Effector memory CD8-positive, alpha-beta T cell (primary cell): Measurements from ENCODE around the gene RPL7A.
"Not testable (repeated sequence)": the region's sequence is repeated elsewhere in the genome, so short reads cannot be mapped to it uniquely, and the experiment has no call there.

Source experiments
- ATAC-seq: fragments of 150-1000 bp; cut with Tn5 transposase; replicated peaks from 2 replicates; pipeline ENCODE4 v1.10.0; 2021; ENCODE audit warnings: mild to moderate bottlenecking, moderate library complexity
- DNase-seq, 3 experiments: peaks; one replicate each; pipeline ENCODE4 v3.0.0; 2021
- H3K27ac Mint-ChIP-seq, 2 donors: one replicate each; pipeline ENCODE4 v1.8.0; 2022; ENCODE audit warnings: mild to moderate bottlenecking in 2 of 2, mixed read lengths in 2 of 2, moderate library complexity in 2 of 2
- H3K27me3 Mint-ChIP-seq, 2 donors: one replicate each; pipeline ENCODE4 v1.8.0; 2022; ENCODE audit warnings: mixed read lengths in 2 of 2
- H3K36me3 Mint-ChIP-seq: one replicate; pipeline ENCODE4 v1.8.0; 2022; ENCODE audit warnings: mild to moderate bottlenecking, moderate library complexity, mixed read lengths; ENCODE audit not compliant: insufficient read depth
- H3K4me1 Mint-ChIP-seq, 2 donors: one replicate each; pipeline ENCODE4 v1.8.0; 2022; ENCODE audit warnings: low read depth in 2 of 2, mixed read lengths in 2 of 2
- H3K4me3 Mint-ChIP-seq, 2 donors: one replicate each; pipeline ENCODE4 v1.8.0; 2022; ENCODE audit warnings: mild to moderate bottlenecking in 2 of 2, mixed read lengths in 2 of 2, moderate library complexity in 2 of 2
- H3K9me3 Mint-ChIP-seq, 2 donors: one replicate each; pipeline ENCODE4 v1.8.0; 2022; ENCODE audit warnings: mixed read lengths in 2 of 2

RPL7A gene

DNA sequence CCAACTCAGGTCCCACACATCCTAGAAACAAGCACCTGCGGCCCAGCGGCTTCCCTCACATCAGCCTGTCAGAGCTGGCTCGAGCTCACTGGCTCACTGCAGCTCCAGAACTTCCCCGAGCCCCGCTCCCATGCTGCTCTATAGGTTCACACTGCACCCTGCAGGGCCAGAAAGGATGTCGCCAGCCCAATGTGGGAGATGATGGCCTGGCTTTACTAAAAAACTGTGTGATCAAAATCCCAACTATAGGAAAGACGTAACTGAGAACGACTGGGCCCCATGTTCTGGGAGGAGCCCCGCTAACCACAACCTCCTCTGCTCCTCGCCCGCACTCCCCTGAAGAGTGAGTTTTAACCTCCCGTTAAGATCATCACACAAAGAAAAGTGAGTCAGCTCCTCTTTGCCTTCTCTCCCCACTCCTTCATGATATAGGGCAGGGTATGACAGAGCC lies 23.3 kb downstream of the RPL7A start:
- DNase-seq = peak; percentile 54 to 59 (median 55)
- peak overlapping the region; percentile 94 to 97 for H3K27ac Mint-ChIP-seq
- ATAC-seq = peak; percentile 49
- peaks cover 85% of the 10 kb centered on the region for H3K36me3 Mint-ChIP-seq
- no peaks in the 10 kb centered on the region for H3K9me3 Mint-ChIP-seq
- H3K27me3 Mint-ChIP-seq = no peaks in the 10 kb centered on the region
- H3K4me1 Mint-ChIP-seq = peaks cover 61% of the 10 kb centered on the region in 2 donors
- H3K4me3 Mint-ChIP-seq = peak overlapping the region; percentile 93 to 94

GRCh38 chr9:133372144-133372543 lies 24.1 kb downstream of the RPL7A start:
- DNase-seq = no peak
- ATAC-seq = no peak
- Mint-ChIP-seq H3K36me3 (peaks cover 79% of the 10 kb centered on the region), H3K9me3 (no peaks in the 10 kb centered on the region), H3K27ac (peak overlapping the region; percentile 94 to 97), H3K4me3 (peak overlapping the region; percentile 93 to 94), H3K27me3 (no peaks in the 10 kb centered on the region), H3K4me1 (peaks cover 59 to 61% of the 10 kb centered on the region in 2 donors)

DNA sequence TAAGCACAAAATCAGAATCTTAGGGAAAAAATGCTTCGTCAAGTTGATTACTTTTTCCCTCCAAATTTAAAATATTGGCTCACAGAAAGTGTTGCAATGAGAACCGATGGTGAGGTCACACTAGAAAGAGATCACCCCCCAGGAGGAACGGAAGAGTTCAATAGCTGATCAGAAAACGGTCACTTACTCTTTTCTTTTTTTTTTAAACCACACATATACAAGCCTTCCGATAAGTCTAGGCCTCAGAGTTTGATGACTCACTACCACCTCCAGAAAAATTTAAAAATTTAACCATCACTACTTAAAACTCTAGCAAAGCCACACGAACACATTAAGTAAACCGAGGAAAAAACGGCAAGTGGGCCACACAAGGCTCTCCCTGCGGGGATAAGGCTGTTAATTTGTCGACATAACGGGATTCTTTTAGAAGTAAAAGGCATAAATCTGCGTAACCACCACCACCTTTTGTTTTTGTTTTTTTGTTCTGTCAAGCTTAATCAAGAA lies 26.6 kb downstream of the RPL7A start:
- Mint-ChIP-seq H3K36me3 (peaks cover 57% of the 10 kb centered on the region), H3K9me3 (no peaks in the 10 kb centered on the region)

DNA sequence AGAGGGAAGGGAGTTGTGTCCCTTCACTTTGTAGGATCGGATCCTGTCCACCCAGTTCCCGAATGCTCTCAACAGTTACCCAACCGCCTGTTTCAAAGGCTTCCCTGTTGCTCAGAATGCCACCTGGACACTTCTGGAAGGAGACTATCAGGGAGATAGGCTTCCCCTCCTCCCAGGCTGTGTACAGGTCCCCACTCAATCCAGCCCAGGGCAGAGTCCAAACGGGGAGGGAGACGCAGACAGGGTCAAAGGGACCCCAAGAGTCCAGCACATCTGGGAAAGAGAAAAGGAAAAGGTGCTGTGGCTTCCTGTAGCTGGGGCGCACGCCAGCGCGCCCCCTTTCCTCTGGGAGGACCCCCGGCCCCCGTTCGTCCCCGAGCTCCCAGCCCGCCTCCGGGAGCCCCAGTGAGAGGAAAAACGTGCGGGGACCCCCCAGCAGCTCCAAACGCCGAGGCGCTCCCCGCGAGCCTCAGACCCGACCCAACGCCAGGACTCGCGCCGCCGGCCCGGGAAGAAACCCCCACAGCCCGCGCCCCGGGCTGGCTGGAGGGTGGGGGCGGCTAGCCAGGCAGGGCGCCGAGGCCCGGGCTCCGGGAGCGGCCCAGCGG lies 27.2 kb downstream of the RPL7A start:
- H3K36me3 Mint-ChIP-seq = peaks cover 52% of the 10 kb centered on the region
- no peak for ATAC-seq

More for the DNA sequence above, 26.6 kb downstream of the RPL7A start:
- Mint-ChIP-seq H3K4me3 (peak overlapping the region; percentile 93 to 94), H3K27ac (peak overlapping the region; percentile 97 to 98), H3K27me3 (no peaks in the 10 kb centered on the region), H3K4me1 (peaks cover 33 to 47% of the 10 kb centered on the region in 2 donors)
- DNase-seq (no peak), ATAC-seq (peak; percentile 29)

DNA sequence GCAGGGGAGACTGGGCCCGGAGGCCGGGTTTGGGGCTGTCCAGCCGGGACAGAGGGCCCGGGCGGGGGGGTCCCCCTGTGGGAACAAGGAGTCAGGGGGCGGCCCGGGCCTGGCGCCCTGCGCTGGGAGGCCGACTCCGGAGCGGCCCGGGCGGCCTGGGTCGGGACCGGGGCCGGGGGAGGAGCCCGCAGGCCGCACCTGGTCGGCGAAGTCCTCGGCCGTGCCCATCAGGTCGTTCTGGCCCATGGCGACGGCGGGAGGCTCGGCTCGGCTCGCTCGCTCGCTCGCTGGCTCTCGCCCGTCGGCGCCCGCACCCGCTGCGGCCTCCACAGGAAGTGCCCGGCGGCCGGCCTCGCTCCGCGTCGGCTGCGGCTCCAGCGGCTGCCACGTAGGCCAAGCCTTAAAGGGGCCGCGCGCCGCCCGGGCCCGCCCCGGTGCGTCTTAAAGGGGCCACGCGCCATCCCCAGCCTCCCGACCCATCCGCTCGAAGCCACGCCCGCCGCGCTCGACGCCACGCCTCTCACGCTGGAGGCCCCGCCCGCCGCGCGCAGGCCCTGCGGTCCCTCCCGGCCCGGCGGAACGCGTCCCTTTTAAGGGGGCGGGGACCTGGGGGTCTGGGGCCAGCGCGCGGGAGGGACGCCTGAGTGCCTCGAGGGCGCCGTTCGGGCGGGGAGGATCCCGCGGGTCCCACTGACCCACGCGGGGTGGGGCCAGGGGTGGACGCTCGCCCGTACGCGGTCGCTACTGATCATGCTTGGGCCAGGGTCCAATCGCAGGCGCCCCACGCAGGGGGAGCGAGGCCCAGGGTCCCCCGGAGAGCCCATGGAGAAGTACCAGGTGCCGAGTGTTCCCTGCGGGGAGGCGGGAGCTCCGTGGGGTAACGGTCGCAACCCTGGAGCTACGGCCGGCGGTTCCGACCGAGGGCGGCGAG lies 28.0 kb downstream of the RPL7A start, which contains the start of the genes STKLD1 and SURF4:
Gene STKLD1, plus strand, starts transcription at position 643 of the 931 bp plus-strand sequence. Its CDS starts 108 bp downstream, at position 751.
Gene SURF4, minus strand, starts transcription at position 337 of the 931 bp plus-strand sequence. Its CDS starts 91 bp downstream, at position 246.
- H3K27me3 Mint-ChIP-seq = no peaks in the 10 kb centered on the region
- DNase-seq = peak; percentile 94 to 96 (median 96)
- H3K4me1 Mint-ChIP-seq = peaks cover 20 to 33% of the 10 kb centered on the region in 2 donors
- ATAC-seq = peak; percentile 78
- H3K4me3 Mint-ChIP-seq = peak within 1 kb of the TSS; percentile 93 to 94
- peaks cover 44% of the 10 kb centered on the region for H3K36me3 Mint-ChIP-seq
- H3K9me3 Mint-ChIP-seq = no peaks in the 10 kb centered on the region
- peak within 1 kb of the TSS; percentile 97 to 98 for H3K27ac Mint-ChIP-seq

More for the DNA sequence above, 27.2 kb downstream of the RPL7A start:
- peaks cover 28 to 41% of the 10 kb centered on the region in 2 donors for H3K4me1 Mint-ChIP-seq
- peak overlapping the region; percentile 97 to 98 for H3K27ac Mint-ChIP-seq
- H3K27me3 Mint-ChIP-seq = no peaks in the 10 kb centered on the region
- peak overlapping the region; percentile 93 to 94 for H3K4me3 Mint-ChIP-seq
- no peaks in the 10 kb centered on the region for H3K9me3 Mint-ChIP-seq
- no peak for DNase-seq

GRCh38 chr9:133377280-133377679 lies 29.3 kb downstream of the RPL7A start:
- H3K36me3 Mint-ChIP-seq = peaks cover 34% of the 10 kb centered on the region
- ATAC-seq = not testable (repeated sequence)

GRCh38 chr9:133377721-133378216 lies 29.8 kb downstream of the RPL7A start:
- H3K4me3 Mint-ChIP-seq = peak overlapping the region in 1 of 2 donors; percentile 70
- peaks cover 29% of the 10 kb centered on the region for H3K36me3 Mint-ChIP-seq
- DNase-seq (no peak), ATAC-seq (no peak)
- H3K27ac Mint-ChIP-seq = no peak overlapping the region
- no peaks in the 10 kb centered on the region for H3K9me3 Mint-ChIP-seq
- H3K27me3 Mint-ChIP-seq = no peaks in the 10 kb centered on the region
- peaks cover 2 to 16% of the 10 kb centered on the region in 2 donors for H3K4me1 Mint-ChIP-seq

More at GRCh38 chr9:133377280-133377679, 29.3 kb downstream of the RPL7A start:
- H3K27me3 Mint-ChIP-seq, H3K27ac Mint-ChIP-seq, H3K9me3 Mint-ChIP-seq, DNase-seq: not testable (repeated sequence)
- H3K4me1 Mint-ChIP-seq = peaks cover 7 to 20% of the 10 kb centered on the region in 2 donors
- H3K4me3 Mint-ChIP-seq = peak overlapping the region; percentile 64 to 70

- Mint-ChIP-seq H3K36me3 (peaks cover 22% of the 10 kb centered on the region), H3K27ac (no peak overlapping the region), H3K9me3 (no peaks in the 10 kb centered on the region), H3K4me3 (no peak overlapping the region), H3K4me1 (peaks cover 2 to 14% of the 10 kb centered on the region in 2 donors), H3K27me3 (no peaks in the 10 kb centered on the region)
- DNase-seq = no peak
- no peak for ATAC-seq
Observed at GRCh38 chr9:133378408-133378962, 30.5 kb downstream of the RPL7A start.

DNA sequence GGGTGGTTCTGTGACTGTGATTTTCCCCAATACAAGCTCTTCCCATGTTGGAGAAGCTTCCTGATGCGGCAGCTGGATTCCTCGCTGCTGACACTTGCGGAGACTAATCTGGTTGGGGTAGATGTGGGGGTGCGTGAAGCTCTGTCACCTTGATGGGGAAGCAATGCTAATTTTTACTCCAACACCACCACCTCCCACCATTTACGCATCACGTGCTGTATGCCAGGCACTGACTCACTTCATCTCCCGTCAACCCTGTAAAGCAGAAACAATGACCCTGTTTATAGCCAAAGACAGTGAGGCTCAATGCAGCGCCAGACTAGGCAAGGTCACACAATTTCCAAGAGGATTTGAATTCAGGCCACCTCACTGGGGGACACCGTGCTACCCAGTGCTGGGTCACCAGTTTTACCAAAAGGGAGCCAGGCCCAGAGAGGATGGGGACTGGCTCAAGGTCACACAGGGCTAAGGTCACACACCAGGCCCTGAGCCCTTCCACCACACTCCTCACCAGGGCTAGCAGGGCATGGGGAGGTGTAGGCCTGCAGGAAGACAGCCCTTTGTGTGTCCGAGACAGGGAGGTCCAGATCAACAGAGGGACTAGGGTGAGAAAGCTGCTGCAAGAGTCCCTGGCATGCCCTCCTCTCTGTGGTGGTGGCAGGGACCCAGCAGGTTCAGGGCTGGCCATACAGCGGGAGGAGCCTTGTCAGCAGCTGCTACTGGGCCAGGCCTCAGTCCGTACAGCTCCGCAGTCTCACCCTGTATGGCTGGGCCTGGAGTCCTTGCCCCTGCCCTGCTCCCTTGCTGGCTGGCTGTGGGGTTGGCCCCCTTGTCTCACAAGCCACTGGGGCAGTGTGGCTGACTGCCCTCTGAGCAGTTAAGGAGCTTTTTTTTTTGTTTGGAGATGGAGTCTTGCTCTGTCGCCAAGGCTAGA lies 31.4 kb downstream of the RPL7A start:
- H3K27ac Mint-ChIP-seq = no peak overlapping the region
- no peaks in the 10 kb centered on the region for H3K27me3 Mint-ChIP-seq
- no peak for DNase-seq
- H3K36me3 Mint-ChIP-seq = peaks cover 14% of the 10 kb centered on the region
- ATAC-seq = no peak
- peaks cover 2 to 9% of the 10 kb centered on the region in 2 donors for H3K4me1 Mint-ChIP-seq
- no peaks in the 10 kb centered on the region for H3K9me3 Mint-ChIP-seq
- no peak overlapping the region for H3K4me3 Mint-ChIP-seq

DNA sequence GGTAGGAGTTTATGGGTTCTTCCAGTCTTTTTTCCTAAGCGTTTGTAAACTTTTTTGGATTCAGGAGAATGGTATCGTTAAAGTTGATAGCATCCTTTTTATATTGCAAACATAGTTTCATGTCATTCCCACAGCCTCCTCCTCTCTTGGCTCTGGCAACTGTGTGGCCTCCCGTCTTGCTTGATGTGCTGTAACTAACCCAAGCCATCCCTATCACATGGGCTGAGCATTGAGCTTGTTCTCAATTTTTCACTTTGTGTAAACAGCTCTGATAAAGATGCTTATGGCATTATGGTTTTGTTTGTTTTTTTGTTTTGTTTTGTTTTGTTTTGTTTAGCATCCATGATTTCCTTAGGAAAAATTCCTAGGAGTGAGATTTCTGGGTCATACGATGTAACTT lies 32.7 kb downstream of the RPL7A start:
- Mint-ChIP-seq H3K36me3 (peaks cover 4% of the 10 kb centered on the region), H3K27me3 (no peaks in the 10 kb centered on the region), H3K27ac (no peak overlapping the region), H3K4me1 (no peaks in the 10 kb centered on the region), H3K4me3 (no peak overlapping the region), H3K9me3 (no peaks in the 10 kb centered on the region)
- ATAC-seq = no peak
- no peak for DNase-seq

GRCh38 chr9:133382507-133383141 lies 34.6 kb downstream of the RPL7A start:
- H3K4me1 Mint-ChIP-seq = no peaks in the 10 kb centered on the region
- DNase-seq (no peak), ATAC-seq (peak; percentile 50)
- no peaks in the 10 kb centered on the region for H3K9me3 Mint-ChIP-seq
- no peak overlapping the region for H3K4me3 Mint-ChIP-seq
- H3K27ac Mint-ChIP-seq = no peak overlapping the region
- H3K36me3 Mint-ChIP-seq = no peaks in the 10 kb centered on the region
- no peaks in the 10 kb centered on the region for H3K27me3 Mint-ChIP-seq

- Mint-ChIP-seq H3K27me3 (no peaks in the 10 kb centered on the region), H3K4me1 (no peaks in the 10 kb centered on the region), H3K36me3 (no peaks in the 10 kb centered on the region), H3K27ac (no peak overlapping the region), H3K4me3 (no peak overlapping the region), H3K9me3 (no peaks in the 10 kb centered on the region)
- ATAC-seq (no peak), DNase-seq (no peak)
Observed at GRCh38 chr9:133383438-133383837, 35.4 kb downstream of the RPL7A start.
